MM.1S (cell line): ENCODE measurements around the gene ATP7A.
"Not testable (repeated sequence)": the region's sequence is repeated elsewhere in the genome, so short reads cannot be mapped to it uniquely, and the experiment has no call there.

Source experiments
- DNase-seq: peaks from one replicate; pipeline ENCODE4 v3.0.0-alpha.2; 2015
- H2AFZ ChIP-seq: fragments of 300-600 bp; sonication (generic); 2 replicates; pipeline ENCODE4 v1.6.0; 2016; ENCODE audit warnings: antibody characterized with exemption, low read length
- H3F3A ChIP-seq: fragments of 300-600 bp; sonication (generic); 2 replicates; pipeline ENCODE4 v1.6.1; 2016; ENCODE audit warnings: mild to moderate bottlenecking, antibody characterized with exemption, low read length, moderate library complexity, mixed read lengths; ENCODE audit not compliant: insufficient read depth
- H3K27ac ChIP-seq: fragments of 300-600 bp; sonication (generic); 2 replicates; pipeline ENCODE4 v1.5.1; 2016; ENCODE audit warnings: mild to moderate bottlenecking, low read length
- H3K27me3 ChIP-seq: fragments of 300-600 bp; sonication (generic); replicated peaks from 2 replicates; pipeline ENCODE4 v1.6.0; 2016; ENCODE audit warnings: low read length; ENCODE audit not compliant: insufficient read depth
- H3K36me3 ChIP-seq: fragments of 300-600 bp; sonication (generic); replicated peaks from 2 replicates; pipeline ENCODE4 v1.6.1; 2016; ENCODE audit warnings: mild to moderate bottlenecking, low read length, mixed read lengths; ENCODE audit not compliant: insufficient read depth
- H3K4me1 ChIP-seq: fragments of 300-600 bp; sonication (generic); 2 replicates; pipeline ENCODE4 v1.6.1; 2016; ENCODE audit warnings: low read length, mixed read lengths
- H3K4me2 ChIP-seq: fragments of 300-600 bp; sonication (generic); 2 replicates; pipeline ENCODE4 v1.6.0; 2016; ENCODE audit warnings: low read depth, low read length
- H3K4me3 ChIP-seq: fragments of 300-600 bp; sonication (generic); 2 replicates; pipeline ENCODE4 v1.5.1; 2016; ENCODE audit warnings: low read length, mixed read lengths
- H3K79me2 ChIP-seq: fragments of 300-600 bp; sonication (generic); 2 replicates; pipeline ENCODE4 v1.6.1; 2016; ENCODE audit warnings: mixed run types, low read length, mixed read lengths
- H3K9ac ChIP-seq: fragments of 300-600 bp; sonication (generic); 2 replicates; pipeline ENCODE4 v1.6.1; 2016; ENCODE audit warnings: low read length, mixed read lengths
- H3K9me2 ChIP-seq: fragments of 300-600 bp; sonication (generic); replicated peaks from 2 replicates; pipeline ENCODE4 v1.6.1; 2016; ENCODE audit warnings: mild to moderate bottlenecking, low read length, mixed read lengths; ENCODE audit not compliant: insufficient read depth
- H3K9me3 ChIP-seq: fragments of 300-600 bp; sonication (generic); replicated peaks from 2 replicates; pipeline ENCODE4 v1.6.1; 2016; ENCODE audit warnings: mild to moderate bottlenecking, low read length, mixed read lengths; ENCODE audit not compliant: insufficient read depth
- H4K20me1 ChIP-seq: fragments of 300-600 bp; sonication (generic); 2 replicates; pipeline ENCODE4 v1.6.1; 2016; ENCODE audit warnings: mild to moderate bottlenecking, low read length, moderate library complexity, mixed read lengths; ENCODE audit not compliant: insufficient read depth
- CTCF ChIP-seq: fragments of 300-600 bp; sonication (generic); IDR thresholded peaks from 2 replicates; pipeline ENCODE4 v1.5.1; 2016; ENCODE audit warnings: antibody characterized with exemption, low read length, mixed read lengths
- EZH2 ChIP-seq: fragments of 300-600 bp; sonication (generic); optimal IDR thresholded peaks from 2 replicates; pipeline ENCODE3; 2017; ENCODE audit warnings: low read depth, mild to moderate bottlenecking, antibody characterized with exemption, low read length, mixed read lengths
- EZH2phosphoT487 ChIP-seq: fragments of 300-600 bp; sonication (generic); IDR thresholded peaks from 2 replicates; pipeline ENCODE4 v1.6.1; 2018; ENCODE audit warnings: antibody characterized with exemption, low read length

Gene ATP7A

GRCh38 chrX:77910108-77910840 is at the start of gene ATP7A:
Gene ATP7A, plus strand, starts transcription at chrX:77910693. Its CDS starts 60,949 bp downstream, at chrX:77971642.
- peak within 1 kb of the TSS; percentile 57 for H3K9ac ChIP-seq
- peak within 1 kb of the TSS; percentile 65 for H3K4me3 ChIP-seq
- H3K9me2 ChIP-seq: no peaks in the 10 kb centered on the region
- peaks cover 11% of the 10 kb centered on the region for H3F3A ChIP-seq
- peak within 1 kb of the TSS; percentile 47 for H2AFZ ChIP-seq
- H3K4me2 ChIP-seq: peak within 1 kb of the TSS; percentile 81
- H3K36me3 ChIP-seq: no peaks in the 10 kb centered on the region
- peaks cover 42% of the 10 kb centered on the region for H3K79me2 ChIP-seq
- H4K20me1 ChIP-seq: no peaks in the 10 kb centered on the region
- no peaks in the 10 kb centered on the region for H3K9me3 ChIP-seq
- peaks cover 3% of the 10 kb centered on the region; the same call in 1 of the 2 replicates for H3K4me1 ChIP-seq
- TF ChIP-seq CTCF (peak; percentile 50), EZH2 (no peak), EZH2phosphoT487 (no peak)
- DNase-seq: peak; percentile 93
- no peaks in the 10 kb centered on the region for H3K27me3 ChIP-seq
- H3K27ac ChIP-seq: peak within 1 kb of the TSS; percentile 64; the same call in 1 of the 2 replicates

- H4K20me1 ChIP-seq: no peaks in the 10 kb centered on the region
- no peak overlapping the region for H3K27ac ChIP-seq
- no peak overlapping the region for H3K4me3 ChIP-seq
- peaks cover 10% of the 10 kb centered on the region for H3K79me2 ChIP-seq
- H3K9me3 ChIP-seq: no peaks in the 10 kb centered on the region
- H3K9me2 ChIP-seq: no peaks in the 10 kb centered on the region
- no peaks in the 10 kb centered on the region for H3K36me3 ChIP-seq
- H3K27me3 ChIP-seq: no peaks in the 10 kb centered on the region
- no peak overlapping the region for H3K9ac ChIP-seq
- H3K4me2 ChIP-seq: no peak overlapping the region
- H2AFZ ChIP-seq: no peak overlapping the region
- no peak for TF ChIP-seq CTCF
- no peak for TF ChIP-seq EZH2phosphoT487
- no peak for TF ChIP-seq EZH2
- no peak for DNase-seq
- H3K4me1 ChIP-seq: no peaks in the 10 kb centered on the region
- no peaks in the 10 kb centered on the region for H3F3A ChIP-seq
Measured at GRCh38 chrX:77875372-77875771, 35.1 kb upstream of the ATP7A start.

GRCh38 chrX:77881418-77881817 is 29.1 kb upstream of the ATP7A start:
- not testable (repeated sequence) for H3K4me2 ChIP-seq, H4K20me1 ChIP-seq, H3K36me3 ChIP-seq, H3K9ac ChIP-seq, H2AFZ ChIP-seq, H3K27ac ChIP-seq, DNase-seq, H3K4me1 ChIP-seq, H3F3A ChIP-seq, H3K9me3 ChIP-seq, H3K9me2 ChIP-seq, H3K27me3 ChIP-seq, H3K4me3 ChIP-seq
- peaks cover 36% of the 10 kb centered on the region for H3K79me2 ChIP-seq

- Histone ChIP-seq H3K36me3 (no peaks in the 10 kb centered on the region), H3K9me2 (no peaks in the 10 kb centered on the region), H2AFZ (no peak overlapping the region), H3K9me3 (no peaks in the 10 kb centered on the region), H3K4me3 (no peak overlapping the region), H3K4me2 (no peak overlapping the region; the same call in 1 of the 2 replicates), H3K9ac (no peak overlapping the region), H3F3A (no peaks in the 10 kb centered on the region), H3K27ac (no peak overlapping the region), H3K4me1 (no peaks in the 10 kb centered on the region), H3K27me3 (no peaks in the 10 kb centered on the region), H4K20me1 (no peaks in the 10 kb centered on the region), H3K79me2 (peaks cover 62% of the 10 kb centered on the region)
- TF ChIP-seq CTCF (no peak), EZH2phosphoT487 (no peak), EZH2 (no peak)
- DNase-seq: no peak
Measured at GRCh38 chrX:77892887-77893286, 17.6 kb upstream of the ATP7A start.
